ENCODE data around the gene TSEN34. TPM values are rescaled to one million over a fixed set of nuclear protein-coding genes. Genes with fewer than 3 reads are reported as not detected.

The TSEN34 gene
- total RNA-seq, 2 donors from 2014 or later: 36.7 to 37.0 TPM

DNA sequence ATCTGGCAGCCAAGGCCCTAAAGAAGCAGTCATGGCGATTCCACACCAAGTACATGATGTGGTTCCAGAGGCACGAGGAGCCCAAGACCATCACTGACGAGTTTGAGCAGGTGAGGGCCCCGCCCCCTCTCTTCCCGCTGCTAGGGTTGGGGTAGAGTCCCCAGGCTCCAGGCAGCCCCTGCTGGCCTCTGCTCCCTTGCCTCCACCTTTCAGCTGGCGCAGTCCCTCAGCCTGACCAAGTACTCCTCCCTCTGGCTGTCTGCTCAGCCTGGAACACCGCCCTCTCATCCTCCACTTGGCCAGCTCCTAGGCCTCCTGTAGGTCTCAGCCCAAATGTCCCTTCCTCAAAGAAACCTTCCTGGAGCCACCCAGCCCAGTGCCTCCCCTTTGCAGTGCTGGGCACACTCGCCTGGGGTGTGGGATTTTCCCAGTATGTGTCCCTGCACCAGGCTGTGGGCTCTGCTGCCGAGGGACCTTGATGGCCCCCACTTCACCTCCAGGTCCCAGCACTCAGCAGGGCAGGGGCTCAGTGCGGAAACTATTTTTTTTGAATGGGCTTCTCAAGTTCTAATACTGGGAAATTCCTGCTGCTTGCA, 37.3 kb upstream of the TSEN34 start:
- H3K27me3 ChIP-seq: no peaks in the 10 kb centered on the region
- DNase-seq (ENCODE audit: low spot score): no peak
- peak overlapping the region in 1 of 2 donors; percentile 29 for H3K27ac ChIP-seq
- H3K36me3 ChIP-seq: peaks cover 92% of the 10 kb centered on the region
- TF ChIP-seq, protein P1, sequence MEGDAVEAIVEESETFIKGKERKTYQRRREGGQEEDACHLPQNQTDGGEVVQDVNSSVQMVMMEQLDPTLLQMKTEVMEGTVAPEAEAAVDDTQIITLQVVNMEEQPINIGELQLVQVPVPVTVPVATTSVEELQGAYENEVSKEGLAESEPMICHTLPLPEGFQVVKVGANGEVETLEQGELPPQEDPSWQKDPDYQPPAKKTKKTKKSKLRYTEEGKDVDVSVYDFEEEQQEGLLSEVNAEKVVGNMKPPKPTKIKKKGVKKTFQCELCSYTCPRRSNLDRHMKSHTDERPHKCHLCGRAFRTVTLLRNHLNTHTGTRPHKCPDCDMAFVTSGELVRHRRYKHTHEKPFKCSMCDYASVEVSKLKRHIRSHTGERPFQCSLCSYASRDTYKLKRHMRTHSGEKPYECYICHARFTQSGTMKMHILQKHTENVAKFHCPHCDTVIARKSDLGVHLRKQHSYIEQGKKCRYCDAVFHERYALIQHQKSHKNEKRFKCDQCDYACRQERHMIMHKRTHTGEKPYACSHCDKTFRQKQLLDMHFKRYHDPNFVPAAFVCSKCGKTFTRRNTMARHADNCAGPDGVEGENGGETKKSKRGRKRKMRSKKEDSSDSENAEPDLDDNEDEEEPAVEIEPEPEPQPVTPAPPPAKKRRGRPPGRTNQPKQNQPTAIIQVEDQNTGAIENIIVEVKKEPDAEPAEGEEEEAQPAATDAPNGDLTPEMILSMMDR (IDR thresholded peaks at IDR 0.05): no peak
- no peak overlapping the region for H3K4me3 ChIP-seq
- H3K9me3 ChIP-seq: no peaks in the 10 kb centered on the region
- H3K4me1 ChIP-seq: peaks cover 0 to 19% of the 10 kb centered on the region in 2 donors

DNA sequence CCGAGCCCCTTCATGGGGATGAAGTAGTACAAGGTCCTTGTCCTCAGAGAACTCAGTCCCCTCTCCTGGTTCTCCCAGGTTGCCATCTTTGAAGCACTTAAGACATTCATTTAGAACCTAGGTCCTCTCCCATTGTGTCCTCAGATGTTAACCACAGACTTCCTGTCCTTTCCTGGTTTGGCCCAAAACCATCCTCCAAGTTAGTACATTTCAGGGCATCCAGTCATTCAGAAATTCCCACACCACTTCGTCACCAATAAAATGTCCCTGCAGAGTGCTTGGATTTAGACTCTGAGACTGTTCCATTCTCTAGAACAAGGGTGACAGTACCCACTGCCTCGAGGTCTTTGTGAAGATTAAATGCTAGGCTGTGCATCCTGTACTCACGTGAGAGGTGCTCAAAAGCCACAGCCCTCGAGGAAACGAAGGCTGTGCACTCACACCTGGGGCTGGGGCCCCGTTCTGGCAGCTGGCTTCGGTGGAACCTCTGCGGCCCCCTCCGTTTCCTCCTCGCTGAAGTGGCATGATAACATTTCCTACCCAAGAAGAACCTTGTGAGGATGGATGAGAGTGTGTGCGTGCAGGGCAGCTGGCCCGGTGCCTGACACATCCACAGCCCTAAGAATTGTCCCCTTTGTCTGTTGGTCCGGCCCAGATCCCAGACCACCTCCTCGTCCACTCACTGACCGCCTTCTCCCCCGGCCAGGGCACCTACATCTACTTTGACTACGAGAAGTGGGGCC, 36.3 kb upstream of the TSEN34 start:
- no peak overlapping the region for H3K27ac ChIP-seq
- TF ChIP-seq, protein P1 (IDR thresholded peaks at IDR 0.05): no peak
- DNase-seq (ENCODE audit: low spot score): no peak
- no peaks in the 10 kb centered on the region for H3K9me3 ChIP-seq
- H3K27me3 ChIP-seq: no peaks in the 10 kb centered on the region
- peaks cover 83% of the 10 kb centered on the region for H3K36me3 ChIP-seq
- peaks cover 0 to 22% of the 10 kb centered on the region in 2 donors for H3K4me1 ChIP-seq
- no peak overlapping the region for H3K4me3 ChIP-seq

DNA sequence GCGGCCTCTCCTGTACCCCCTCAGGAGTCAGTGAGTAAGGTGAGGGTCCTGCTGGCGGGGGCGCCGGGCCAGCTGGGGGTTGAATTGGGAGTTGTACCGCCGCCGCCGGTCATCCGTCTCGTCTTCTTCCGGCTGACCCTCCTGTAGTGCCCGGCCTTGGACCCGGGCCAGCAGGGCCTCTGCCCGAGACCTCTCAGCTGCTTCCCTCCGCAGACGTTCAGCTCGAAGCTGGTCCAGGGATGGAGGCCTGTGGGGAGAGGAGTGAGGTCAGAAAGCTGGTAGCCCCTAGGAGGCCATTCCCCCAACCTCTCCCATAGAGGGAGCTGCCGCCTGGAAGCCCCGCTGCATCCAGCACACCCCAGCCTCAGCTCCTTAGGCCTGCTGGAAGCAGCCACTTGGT, 35.4 kb upstream of the TSEN34 start:
- Histone ChIP-seq H3K27ac (no peak overlapping the region), H3K4me3 (no peak overlapping the region), H3K36me3 (peaks cover 75% of the 10 kb centered on the region), H3K9me3 (no peaks in the 10 kb centered on the region), H3K27me3 (no peaks in the 10 kb centered on the region), H3K4me1 (peaks cover 0 to 28% of the 10 kb centered on the region in 2 donors)
- DNase-seq (ENCODE audit: low spot score): no peak
- TF ChIP-seq, protein P1 (IDR thresholded peaks at IDR 0.05): no peak

DNA sequence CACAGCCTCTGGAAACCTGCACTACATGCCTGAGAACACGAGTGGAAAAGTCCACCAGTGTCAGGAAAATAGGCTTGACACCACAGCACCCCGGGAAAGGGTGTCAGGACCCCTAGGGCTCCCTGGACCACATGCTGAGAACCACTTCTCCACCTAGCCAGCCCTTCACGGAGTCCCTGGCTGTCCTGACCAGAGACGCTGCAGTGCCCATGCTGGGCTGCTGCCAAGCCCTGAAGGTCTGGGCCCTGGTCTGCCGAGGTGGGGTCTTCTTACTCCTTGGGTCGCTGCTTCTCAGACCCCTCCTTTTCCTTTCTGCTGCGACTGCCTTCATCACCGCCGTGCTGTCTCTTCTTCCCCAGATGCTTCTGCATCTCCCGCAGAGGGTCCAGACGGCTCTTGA, 34.6 kb upstream of the TSEN34 start:
- H3K36me3 ChIP-seq: peaks cover 67% of the 10 kb centered on the region
- TF ChIP-seq, protein P1 (IDR thresholded peaks at IDR 0.05): no peak

DNA sequence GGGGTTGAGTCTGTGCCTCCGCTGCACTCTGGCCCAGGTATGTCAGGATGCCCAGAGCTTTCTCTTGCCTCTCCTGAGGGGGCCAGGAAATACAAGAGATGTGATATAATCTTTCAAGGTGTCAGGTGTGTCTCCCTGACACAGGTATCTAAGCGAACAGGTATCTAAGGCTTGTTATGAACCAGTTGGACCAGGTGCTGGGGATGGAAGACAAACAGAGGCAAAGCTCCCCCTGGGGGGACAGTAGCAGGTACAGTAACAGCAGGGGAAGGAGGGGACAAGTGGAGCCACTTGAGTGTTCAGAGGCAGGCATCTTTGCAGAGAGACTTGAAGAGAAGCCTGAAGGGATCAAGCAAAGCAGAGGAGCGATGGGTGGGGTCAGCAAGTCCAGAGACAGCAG, 34.2 kb upstream of the TSEN34 start:
- Histone ChIP-seq H3K4me3 (no peak overlapping the region), H3K9me3 (no peaks in the 10 kb centered on the region), H3K4me1 (peaks cover 0 to 41% of the 10 kb centered on the region in 2 donors), H3K27me3 (no peaks in the 10 kb centered on the region), H3K27ac (no peak overlapping the region), H3K36me3 (peaks cover 62% of the 10 kb centered on the region)
- TF ChIP-seq, protein P1 (IDR thresholded peaks at IDR 0.05): no peak
- no peak for DNase-seq (ENCODE audit: low spot score)

More for the DNA sequence above, 34.6 kb upstream of the TSEN34 start:
- Histone ChIP-seq H3K27me3 (no peaks in the 10 kb centered on the region), H3K9me3 (no peaks in the 10 kb centered on the region), H3K27ac (no peak overlapping the region), H3K4me3 (no peak overlapping the region), H3K4me1 (peaks cover 0 to 36% of the 10 kb centered on the region in 2 donors)
- DNase-seq (ENCODE audit: low spot score): no peak

Data from right atrium auricular region (tissue), 2 donors.